Osteocyte (in vitro differentiated cells): ENCODE measurements around the gene KCNMB3. TPM values are rescaled to one million over a fixed set of nuclear protein-coding genes. Genes with fewer than 3 reads are reported as not detected.
"Not testable (repeated sequence)": the region's sequence is repeated elsewhere in the genome, so short reads cannot be mapped to it uniquely, and the experiment has no call there.

Experiments
- DNase-seq: peaks from one replicate; pipeline ENCODE4 v3.0.0; 2021; ENCODE audit warnings: mixed read lengths; ENCODE audit not compliant: unreplicated experiment; ENCODE audit errors: extremely low spot score
- H3K27ac Mint-ChIP-seq: one replicate; pipeline ENCODE4 v1.8.0; 2021; ENCODE audit warnings: mild to moderate bottlenecking, mixed read lengths; ENCODE audit not compliant: unreplicated experiment
- H3K27me3 Mint-ChIP-seq: one replicate; pipeline ENCODE4 v1.8.0; 2021; ENCODE audit warnings: mixed read lengths; ENCODE audit not compliant: unreplicated experiment
- H3K36me3 Mint-ChIP-seq: one replicate; pipeline ENCODE4 v1.8.0; 2021; ENCODE audit warnings: mixed read lengths; ENCODE audit not compliant: unreplicated experiment
- H3K4me1 Mint-ChIP-seq: one replicate; pipeline ENCODE4 v1.8.0; 2021; ENCODE audit warnings: mixed read lengths; ENCODE audit not compliant: unreplicated experiment
- H3K4me3 Mint-ChIP-seq: one replicate; pipeline ENCODE4 v1.8.0; 2021; ENCODE audit warnings: mild to moderate bottlenecking, moderate library complexity, mixed read lengths; ENCODE audit not compliant: unreplicated experiment
- H3K9me3 Mint-ChIP-seq: one replicate; pipeline ENCODE4 v1.8.0; 2021; ENCODE audit warnings: mixed read lengths; ENCODE audit not compliant: unreplicated experiment
- CTCF ChIP-seq: fragments of 200-600 bp; sonication (generic); IDR thresholded peaks from 2 replicates; pipeline ENCODE4 v1.5.0; 2021; ENCODE audit warnings: antibody characterized with exemption, mild to moderate bottlenecking, moderate library complexity
- total RNA-seq: library from RNA; stranded (reverse); gene quantifications from 2 replicates; pipeline ENCODE4 v1.2.1, GENCODE V29; 2021

The KCNMB3 gene
- total RNA-seq, 1 donor from 2014 or later: 2.6 TPM

DNA sequence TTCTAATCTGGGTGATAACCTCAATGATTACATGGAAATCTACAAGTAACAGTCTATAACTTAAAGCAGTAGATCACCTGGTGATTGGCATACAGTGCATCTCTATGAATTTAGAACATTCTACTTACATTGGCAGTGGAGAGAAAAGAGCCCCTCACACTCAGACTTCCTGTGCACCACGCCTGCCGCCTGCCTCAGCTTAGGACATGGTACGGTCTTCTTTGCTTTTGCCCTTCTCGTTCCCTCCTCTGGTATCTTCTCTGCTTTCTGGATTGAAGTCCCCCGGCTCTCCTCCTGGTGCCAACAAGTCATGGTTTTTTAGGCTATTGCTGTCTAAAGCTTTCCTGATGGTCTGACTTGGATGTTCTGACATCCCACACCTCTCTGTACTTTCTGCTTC is 7.9 kb upstream of the KCNMB3 start:
- no peaks in the 10 kb centered on the region for H3K27me3 Mint-ChIP-seq
- no peak for DNase-seq
- no peak overlapping the region for H3K27ac Mint-ChIP-seq
- peaks cover 17% of the 10 kb centered on the region for H3K36me3 Mint-ChIP-seq
- no peak overlapping the region for H3K4me3 Mint-ChIP-seq
- H3K4me1 Mint-ChIP-seq: peaks cover 30% of the 10 kb centered on the region
- no peak for TF ChIP-seq CTCF
- peaks cover 28% of the 10 kb centered on the region for H3K9me3 Mint-ChIP-seq

GRCh38 chr3:179257742-179258141 is 6.8 kb upstream of the KCNMB3 start:
- peaks cover 17% of the 10 kb centered on the region for H3K36me3 Mint-ChIP-seq
- not testable (repeated sequence) for H3K27me3 Mint-ChIP-seq, H3K27ac Mint-ChIP-seq, H3K4me3 Mint-ChIP-seq, DNase-seq
- peaks cover 28% of the 10 kb centered on the region for H3K9me3 Mint-ChIP-seq
- H3K4me1 Mint-ChIP-seq: peaks cover 30% of the 10 kb centered on the region

DNA sequence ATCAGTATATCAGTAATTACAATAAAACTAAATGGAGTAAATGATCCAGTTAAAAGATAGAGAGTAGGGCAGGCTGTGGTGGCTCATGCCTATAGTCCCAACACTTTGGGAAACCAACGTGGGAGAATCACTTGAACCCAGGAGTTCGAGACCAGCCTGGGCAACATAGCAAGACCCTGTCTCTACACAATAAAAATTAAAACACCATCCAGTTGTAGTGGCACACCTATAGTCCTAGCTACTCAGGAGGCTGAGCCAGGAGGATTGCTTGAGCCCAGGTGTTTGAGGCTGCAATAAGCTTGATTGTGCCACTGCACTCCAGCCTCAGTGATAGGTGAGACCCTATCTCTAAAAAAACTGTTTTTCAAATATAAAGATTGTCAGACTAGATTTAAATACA is 5.9 kb upstream of the KCNMB3 start:
- no peak for TF ChIP-seq CTCF
- Mint-ChIP-seq H3K27ac (no peak overlapping the region), H3K36me3 (peaks cover 21% of the 10 kb centered on the region), H3K4me1 (peaks cover 30% of the 10 kb centered on the region), H3K27me3 (no peaks in the 10 kb centered on the region), H3K9me3 (peaks cover 28% of the 10 kb centered on the region), H3K4me3 (no peak overlapping the region)
- no peak for DNase-seq

DNA sequence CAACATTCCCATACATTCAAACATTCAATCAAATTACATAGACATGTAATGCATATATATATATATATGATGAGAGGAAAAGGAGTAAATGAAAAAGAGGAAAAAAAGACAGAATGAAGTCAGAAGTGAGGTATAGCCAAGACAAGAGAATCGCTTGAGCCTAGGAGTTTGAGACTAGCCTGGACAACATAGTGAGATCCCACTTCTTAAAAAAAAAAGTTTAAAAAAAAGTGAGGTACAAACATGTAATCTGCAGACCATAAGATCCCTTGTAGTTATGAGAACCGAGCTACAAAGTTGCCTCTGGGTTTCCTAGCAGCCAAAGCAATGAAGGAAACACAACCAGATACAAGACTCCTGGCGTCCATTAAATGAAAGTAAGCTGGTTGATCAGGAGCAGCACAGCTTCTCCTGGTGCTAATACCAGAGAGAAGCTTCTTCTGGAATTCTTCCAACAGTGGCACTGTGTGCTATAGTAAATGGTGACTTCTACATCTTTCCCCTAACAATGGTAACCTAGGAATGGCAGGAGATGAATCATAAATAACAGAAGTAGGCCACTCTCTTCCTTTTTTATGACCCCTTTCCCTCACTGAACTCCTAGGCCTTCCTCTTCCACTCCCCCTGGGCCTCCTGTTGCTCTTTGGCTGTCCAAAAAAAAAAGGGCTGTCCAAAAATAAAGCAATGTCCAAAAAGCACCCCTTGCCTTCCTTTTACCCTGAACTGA is 3.5 kb downstream of the KCNMB3 start:
- TF ChIP-seq CTCF: no peak
- no peaks in the 10 kb centered on the region for H3K27me3 Mint-ChIP-seq
- no peak overlapping the region for H3K27ac Mint-ChIP-seq
- H3K4me1 Mint-ChIP-seq: no peaks in the 10 kb centered on the region
- no peaks in the 10 kb centered on the region for H3K9me3 Mint-ChIP-seq
- H3K36me3 Mint-ChIP-seq: peaks cover 24% of the 10 kb centered on the region
- no peak for DNase-seq
- H3K4me3 Mint-ChIP-seq: no peak overlapping the region

GRCh38 chr3:179244878-179245277 is 6.0 kb downstream of the KCNMB3 start:
- no peak for TF ChIP-seq CTCF
- no peak for DNase-seq
- no peaks in the 10 kb centered on the region for H3K27me3 Mint-ChIP-seq
- H3K9me3 Mint-ChIP-seq: no peaks in the 10 kb centered on the region
- no peaks in the 10 kb centered on the region for H3K4me1 Mint-ChIP-seq
- no peak overlapping the region for H3K4me3 Mint-ChIP-seq
- no peak overlapping the region for H3K27ac Mint-ChIP-seq
- peaks cover 11% of the 10 kb centered on the region for H3K36me3 Mint-ChIP-seq

DNA sequence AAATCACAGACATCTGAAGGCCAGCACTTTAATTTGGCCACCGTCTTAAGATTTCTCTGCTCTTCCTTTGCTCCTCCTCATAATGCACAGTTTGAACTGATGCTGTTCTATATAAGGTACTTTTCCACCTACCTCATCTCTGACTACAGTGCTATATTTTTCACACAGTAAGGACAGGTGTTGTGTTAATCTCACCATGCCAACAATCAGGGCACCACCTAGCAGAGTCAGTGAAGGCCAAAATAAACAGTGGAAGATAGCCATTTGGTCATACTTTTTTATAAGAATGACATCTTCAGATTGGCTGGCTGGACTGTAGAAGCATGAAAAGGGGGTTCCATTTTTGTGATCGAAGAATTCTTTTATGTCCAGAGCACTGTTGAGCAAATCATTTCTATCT is 8.1 kb downstream of the KCNMB3 start:
- H3K9me3 Mint-ChIP-seq, H3K4me1 Mint-ChIP-seq, H3K27ac Mint-ChIP-seq, H3K27me3 Mint-ChIP-seq, H3K4me3 Mint-ChIP-seq, DNase-seq, H3K36me3 Mint-ChIP-seq: not testable (repeated sequence)

GRCh38 chr3:179240299-179240698 is 10.6 kb downstream of the KCNMB3 start:
- H3K36me3 Mint-ChIP-seq: peaks cover 15% of the 10 kb centered on the region
- not testable (repeated sequence) for H3K4me1 Mint-ChIP-seq, H3K27me3 Mint-ChIP-seq, H3K9me3 Mint-ChIP-seq, DNase-seq, H3K4me3 Mint-ChIP-seq, H3K27ac Mint-ChIP-seq
